Astrocyte (in vitro differentiated cells and primary cell): ENCODE results near the gene MSLN.

Experiments used
- CTCF ChIP-seq: IDR thresholded peaks from 2 replicates; pipeline ENCODE4 v1.5.1; 2011; ENCODE audit warnings: low read depth, mild to moderate bottlenecking, inconsistent platforms, low read length, moderate library complexity; ENCODE audit not compliant: insufficient read depth
- EZH2 ChIP-seq: IDR thresholded peaks from 2 replicates; pipeline ENCODE4 v1.6.1; 2012; ENCODE audit warnings: mild to moderate bottlenecking, low read length, inconsistent platforms; ENCODE audit not compliant: insufficient read depth

GRCh38 chr16:776824-777223 lies 16.3 kb downstream of the MSLN start:
- no peak for TF ChIP-seq CTCF
- TF ChIP-seq EZH2: no peak
